ENCODE results near the gene SLCO1B1. TPM values are rescaled to one million over a fixed set of nuclear protein-coding genes. Genes with fewer than 3 reads are reported as not detected.

Gene SLCO1B1
- total RNA-seq, 1 donor, result not detected

GRCh38 chr12:21234395-21234794, 103.4 kb downstream of the SLCO1B1 start:
- Histone ChIP-seq H3K4me2 (ENCODE audit: insufficient read depth, low read length) (no peak overlapping the region), H3K27ac (ENCODE audit: low read depth, low read length) (no peak overlapping the region), H2AFZ (ENCODE audit: low read length) (no peak overlapping the region), H3K27me3 (ENCODE audit: insufficient read depth, low read length) (no peaks in the 10 kb centered on the region), H3K79me2 (ENCODE audit: insufficient read depth, low read length) (no peaks in the 10 kb centered on the region), H3K36me3 (ENCODE audit: insufficient read depth, low read length) (no peaks in the 10 kb centered on the region), H3K4me1 (ENCODE audit: insufficient read depth, low read length) (no peaks in the 10 kb centered on the region), H4K20me1 (ENCODE audit: insufficient read depth, low read length) (no peaks in the 10 kb centered on the region), H3K9me3 (ENCODE audit: low read depth, low read length) (no peaks in the 10 kb centered on the region), H3K4me3 (ENCODE audit: insufficient read depth, low read length) (no peak overlapping the region)
- DNase-seq (ENCODE audit: insufficient read length, low spot score, missing footprints), result no peak
- TF ChIP-seq CTCF (IDR thresholded peaks at IDR 0.05; ENCODE audit: extremely low read depth, low read depth, low read length), result no peak

- H2AFZ ChIP-seq (ENCODE audit: low read length), result no peak overlapping the region
- H3K36me3 ChIP-seq (ENCODE audit: insufficient read depth, low read length), result no peaks in the 10 kb centered on the region
- no peaks in the 10 kb centered on the region for H3K4me1 ChIP-seq (ENCODE audit: insufficient read depth, low read length)
- no peak overlapping the region for H3K4me3 ChIP-seq (ENCODE audit: insufficient read depth, low read length)
- H3K27me3 ChIP-seq (ENCODE audit: insufficient read depth, low read length), result no peaks in the 10 kb centered on the region
- no peak for DNase-seq (ENCODE audit: insufficient read length, low spot score, missing footprints)
- H3K79me2 ChIP-seq (ENCODE audit: insufficient read depth, low read length), result no peaks in the 10 kb centered on the region
- no peak overlapping the region for H3K27ac ChIP-seq (ENCODE audit: low read depth, low read length)
- H3K4me2 ChIP-seq (ENCODE audit: insufficient read depth, low read length), result no peak overlapping the region
- H3K9me3 ChIP-seq (ENCODE audit: low read depth, low read length), result no peaks in the 10 kb centered on the region
- TF ChIP-seq CTCF (IDR thresholded peaks at IDR 0.05; ENCODE audit: extremely low read depth, low read depth, low read length), result no peak
- H4K20me1 ChIP-seq (ENCODE audit: insufficient read depth, low read length), result no peaks in the 10 kb centered on the region
Measured at GRCh38 chr12:21239866-21240265, 108.9 kb downstream of the SLCO1B1 start.

GRCh38 chr12:21248679-21249078, 117.7 kb downstream of the SLCO1B1 start:
- no peak overlapping the region for H2AFZ ChIP-seq (ENCODE audit: low read length)

GRCh38 chr12:21252070-21252469, 121.1 kb downstream of the SLCO1B1 start:
- Histone ChIP-seq H3K36me3 (ENCODE audit: insufficient read depth, low read length) (no peaks in the 10 kb centered on the region), H4K20me1 (ENCODE audit: insufficient read depth, low read length) (no peaks in the 10 kb centered on the region), H3K9me3 (ENCODE audit: low read depth, low read length) (no peaks in the 10 kb centered on the region), H3K4me3 (ENCODE audit: insufficient read depth, low read length) (no peak overlapping the region), H3K4me1 (ENCODE audit: insufficient read depth, low read length) (no peaks in the 10 kb centered on the region), H3K27ac (ENCODE audit: low read depth, low read length) (no peak overlapping the region), H3K79me2 (ENCODE audit: insufficient read depth, low read length) (no peaks in the 10 kb centered on the region), H3K27me3 (ENCODE audit: insufficient read depth, low read length) (no peaks in the 10 kb centered on the region), H2AFZ (ENCODE audit: low read length) (no peak overlapping the region), H3K4me2 (ENCODE audit: insufficient read depth, low read length) (no peak overlapping the region)
- DNase-seq (ENCODE audit: insufficient read length, low spot score, missing footprints), result no peak
- no peak for TF ChIP-seq CTCF (IDR thresholded peaks at IDR 0.05; ENCODE audit: extremely low read depth, low read depth, low read length)

More at GRCh38 chr12:21248679-21249078, 117.7 kb downstream of the SLCO1B1 start:
- no peak overlapping the region for H3K27ac ChIP-seq (ENCODE audit: low read depth, low read length)
- H3K4me2 ChIP-seq (ENCODE audit: insufficient read depth, low read length), result no peak overlapping the region
- TF ChIP-seq CTCF (IDR thresholded peaks at IDR 0.05; ENCODE audit: extremely low read depth, low read depth, low read length), result peak; percentile 38
- no peaks in the 10 kb centered on the region for H3K79me2 ChIP-seq (ENCODE audit: insufficient read depth, low read length)
- H3K27me3 ChIP-seq (ENCODE audit: insufficient read depth, low read length), result no peaks in the 10 kb centered on the region
- no peak overlapping the region for H3K4me3 ChIP-seq (ENCODE audit: insufficient read depth, low read length)
- no peaks in the 10 kb centered on the region for H4K20me1 ChIP-seq (ENCODE audit: insufficient read depth, low read length)
- H3K4me1 ChIP-seq (ENCODE audit: insufficient read depth, low read length), result no peaks in the 10 kb centered on the region
- peak; percentile 68 for DNase-seq (ENCODE audit: insufficient read length, low spot score, missing footprints)
- no peaks in the 10 kb centered on the region for H3K9me3 ChIP-seq (ENCODE audit: low read depth, low read length)
- H3K36me3 ChIP-seq (ENCODE audit: insufficient read depth, low read length), result no peaks in the 10 kb centered on the region
